Mucosa of stomach (tissue), 1 donor: ENCODE measurements around the gene RNU5B-1.

Experiments used
- H3K27me3 ChIP-seq: one replicate; pipeline ENCODE4 v1.7.0; 2013; ENCODE audit warnings: mild to moderate bottlenecking, low read length; ENCODE audit not compliant: control insufficient read depth, insufficient read depth
- H3K36me3 ChIP-seq: one replicate; pipeline ENCODE4 v1.7.0; 2013; ENCODE audit warnings: low read length; ENCODE audit not compliant: control insufficient read depth, insufficient read depth
- H3K4me1 ChIP-seq: one replicate; pipeline ENCODE4 v1.7.0; 2013; ENCODE audit warnings: mild to moderate bottlenecking, low read length; ENCODE audit not compliant: control insufficient read depth, insufficient read depth
- H3K4me3 ChIP-seq: one replicate; pipeline ENCODE4 v1.7.0; 2013; ENCODE audit warnings: low read length
- H3K9ac ChIP-seq: one replicate; pipeline ENCODE4 v1.7.0; 2013; ENCODE audit warnings: mild to moderate bottlenecking, low read length, moderate library complexity
- H3K9me3 ChIP-seq: one replicate; pipeline ENCODE4 v1.7.0; 2013; ENCODE audit warnings: mild to moderate bottlenecking, low read length, moderate library complexity; ENCODE audit not compliant: control insufficient read depth
- donor health status: Pancreatic carcinoma.

RNU5B-1 gene

DNA sequence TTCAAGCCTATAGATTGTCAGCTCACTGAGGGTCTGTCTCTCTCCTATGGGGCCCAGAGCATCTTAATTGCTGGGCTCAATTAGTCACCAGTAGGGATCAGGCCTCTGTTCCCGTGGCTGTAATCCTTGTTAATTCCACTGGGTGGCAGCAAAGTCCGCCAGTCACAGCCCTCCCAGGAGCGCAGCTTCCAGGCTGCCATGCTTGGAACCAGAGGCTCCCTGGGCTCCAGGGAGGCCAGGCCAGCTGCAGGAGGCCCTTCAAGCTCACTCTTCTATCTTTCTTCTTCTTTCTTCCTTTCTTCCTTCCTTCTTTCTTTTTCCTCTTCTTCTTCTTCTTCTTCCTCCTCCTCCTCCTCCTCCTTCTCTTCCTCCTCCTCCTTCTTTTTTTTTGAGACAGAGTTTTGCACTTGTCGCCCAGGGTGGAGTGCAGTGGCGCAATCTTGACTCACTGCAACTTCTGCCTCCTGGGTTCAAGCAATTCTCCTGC, 14.4 kb downstream of the RNU5B-1 start:
- no peak overlapping the region for H3K9ac ChIP-seq
- H3K4me1 ChIP-seq: no peaks in the 10 kb centered on the region
- peaks cover 3% of the 10 kb centered on the region for H3K27me3 ChIP-seq
- H3K4me3 ChIP-seq: no peak overlapping the region
- no peaks in the 10 kb centered on the region for H3K9me3 ChIP-seq
- H3K36me3 ChIP-seq: no peaks in the 10 kb centered on the region

DNA sequence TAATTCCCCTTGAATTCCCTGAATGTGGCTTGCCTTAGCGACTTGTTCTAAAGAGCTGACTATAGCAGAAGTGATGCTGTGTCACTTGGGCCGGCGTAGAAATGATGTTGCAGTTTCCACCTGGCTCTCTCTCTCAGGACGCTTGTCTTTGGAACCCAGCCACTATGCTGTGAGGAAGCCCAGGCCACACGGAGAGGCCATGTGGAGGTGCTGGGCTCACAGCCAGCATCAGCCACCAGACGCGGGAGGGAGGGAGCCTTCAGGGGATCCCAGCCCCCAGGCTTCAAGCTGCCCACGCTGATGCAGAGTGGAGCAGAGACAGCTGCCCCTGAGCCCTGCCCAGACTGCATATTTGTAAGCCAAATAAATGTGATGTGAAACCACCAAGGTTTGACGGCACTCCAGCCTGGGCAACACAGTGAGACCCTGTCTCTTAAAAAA, 18.6 kb downstream of the RNU5B-1 start:
- no peaks in the 10 kb centered on the region for H3K36me3 ChIP-seq
- no peak overlapping the region for H3K9ac ChIP-seq
- no peak overlapping the region for H3K4me3 ChIP-seq
- H3K27me3 ChIP-seq: peaks cover 7% of the 10 kb centered on the region
- no peaks in the 10 kb centered on the region for H3K9me3 ChIP-seq
- no peaks in the 10 kb centered on the region for H3K4me1 ChIP-seq

DNA sequence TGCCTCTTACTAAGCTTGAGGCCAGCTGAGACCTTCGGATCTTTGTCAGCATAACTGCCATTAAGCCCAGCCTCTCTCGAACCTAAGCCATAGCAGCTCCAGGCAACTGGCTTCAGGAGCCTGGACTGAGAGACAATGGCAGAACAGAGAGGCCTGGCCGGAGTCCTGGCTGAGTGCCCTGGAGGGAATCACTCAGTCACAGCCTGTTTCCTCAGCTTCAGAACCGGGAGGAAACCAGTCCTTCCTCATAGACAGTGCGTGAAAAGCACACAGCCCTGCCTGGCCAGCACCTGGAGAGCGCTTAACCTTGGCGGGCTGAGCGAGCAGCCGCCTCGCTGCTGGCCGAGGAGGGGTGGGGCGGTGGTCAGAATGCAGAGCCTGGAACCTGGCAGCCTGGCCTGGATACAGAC, 21.6 kb downstream of the RNU5B-1 start:
- H3K9me3 ChIP-seq: no peaks in the 10 kb centered on the region
- no peak overlapping the region for H3K9ac ChIP-seq
- no peaks in the 10 kb centered on the region for H3K36me3 ChIP-seq
- H3K4me3 ChIP-seq: no peak overlapping the region
- peaks cover 7% of the 10 kb centered on the region for H3K27me3 ChIP-seq
- H3K4me1 ChIP-seq: no peaks in the 10 kb centered on the region

DNA sequence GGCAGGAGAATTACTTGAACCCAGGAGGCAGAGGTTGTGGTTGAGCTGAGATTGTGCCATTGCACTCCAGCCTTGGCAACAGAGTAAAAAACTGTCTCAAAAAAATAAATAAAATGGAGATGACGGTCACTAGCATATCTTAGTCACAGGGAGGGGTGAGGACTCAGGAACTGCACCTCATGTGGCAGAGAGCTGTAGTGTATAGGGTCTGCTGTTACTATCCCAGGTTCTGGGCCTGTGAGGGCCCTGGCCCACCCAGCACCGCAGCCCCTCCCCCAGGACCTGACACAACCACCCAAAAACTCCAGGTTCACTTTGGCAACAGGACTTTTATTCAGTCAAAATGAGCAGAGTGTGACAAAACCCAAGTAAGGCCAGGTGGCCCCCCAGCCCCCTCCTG, 22.3 kb downstream of the RNU5B-1 start:
- no peaks in the 10 kb centered on the region for H3K9me3 ChIP-seq
- H3K4me1 ChIP-seq: no peaks in the 10 kb centered on the region
- H3K4me3 ChIP-seq: no peak overlapping the region

GRCh38 chr15:65327651-65328393, 23.3 kb downstream of the RNU5B-1 start:
- H3K9me3 ChIP-seq: no peaks in the 10 kb centered on the region

More for the DNA sequence above, 22.3 kb downstream of the RNU5B-1 start:
- Histone ChIP-seq H3K36me3 (no peaks in the 10 kb centered on the region), H3K9ac (no peak overlapping the region), H3K27me3 (peaks cover 7% of the 10 kb centered on the region)

DNA sequence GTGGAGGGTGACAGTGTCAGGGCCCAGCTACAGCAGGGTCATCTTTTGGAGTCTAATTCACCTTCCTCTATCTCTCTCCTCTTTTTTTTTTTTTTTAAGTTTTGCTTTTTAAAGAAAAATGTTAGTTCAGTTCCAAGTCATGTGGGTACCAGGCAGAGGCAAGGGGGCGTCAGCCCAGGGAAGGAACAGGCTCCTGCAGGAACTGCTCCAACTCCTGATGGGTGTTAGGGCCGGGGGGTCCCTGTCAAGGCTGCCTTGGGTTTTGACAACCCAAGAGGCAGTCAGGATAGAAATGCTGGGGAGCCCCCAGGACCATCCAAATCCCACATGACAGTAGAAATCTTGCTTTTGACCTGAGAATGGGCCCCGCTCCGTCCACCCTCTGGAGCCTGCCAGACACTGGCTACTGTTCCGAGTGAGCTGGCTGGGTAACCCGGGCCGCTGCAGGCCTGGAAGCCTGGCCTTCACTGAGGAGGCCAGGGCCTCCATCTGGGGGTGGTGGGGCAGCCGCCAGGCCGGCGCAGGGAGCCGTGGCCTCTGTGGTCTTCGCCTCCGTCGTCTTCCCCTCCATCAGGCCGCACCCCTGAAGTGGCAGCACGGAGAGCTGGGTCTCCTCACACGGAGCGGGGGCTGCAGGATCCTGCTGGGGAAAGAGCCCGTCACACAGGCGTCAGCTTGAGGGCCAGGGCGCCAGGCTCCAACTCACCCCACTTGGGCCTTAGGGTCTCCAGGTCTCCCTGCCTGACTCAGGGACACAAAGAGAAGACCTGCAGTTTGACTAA, 24.2 kb downstream of the RNU5B-1 start:
- H3K27me3 ChIP-seq: peaks cover 3% of the 10 kb centered on the region
- H3K9ac ChIP-seq: no peak overlapping the region
- no peaks in the 10 kb centered on the region for H3K36me3 ChIP-seq
- no peaks in the 10 kb centered on the region for H3K4me1 ChIP-seq
- H3K9me3 ChIP-seq: no peaks in the 10 kb centered on the region
- H3K4me3 ChIP-seq: no peak overlapping the region

More at GRCh38 chr15:65327651-65328393, 23.3 kb downstream of the RNU5B-1 start:
- Histone ChIP-seq H3K9ac (no peak overlapping the region), H3K4me1 (no peaks in the 10 kb centered on the region), H3K27me3 (peaks cover 3% of the 10 kb centered on the region), H3K36me3 (no peaks in the 10 kb centered on the region), H3K4me3 (no peak overlapping the region)

GRCh38 chr15:65329288-65329983, 25.0 kb downstream of the RNU5B-1 start:
- no peak overlapping the region for H3K9ac ChIP-seq
- H3K4me1 ChIP-seq: no peaks in the 10 kb centered on the region
- H3K9me3 ChIP-seq: no peaks in the 10 kb centered on the region

GRCh38 chr15:65329984-65330735, 25.7 kb downstream of the RNU5B-1 start:
- H3K4me3 ChIP-seq: no peak overlapping the region
- H3K9me3 ChIP-seq: no peaks in the 10 kb centered on the region
- no peaks in the 10 kb centered on the region for H3K36me3 ChIP-seq
- H3K4me1 ChIP-seq: no peaks in the 10 kb centered on the region
- no peak overlapping the region for H3K9ac ChIP-seq
- peaks cover 3% of the 10 kb centered on the region for H3K27me3 ChIP-seq

More at GRCh38 chr15:65329288-65329983, 25.0 kb downstream of the RNU5B-1 start:
- H3K4me3 ChIP-seq: no peak overlapping the region
- H3K36me3 ChIP-seq: no peaks in the 10 kb centered on the region
- peaks cover 3% of the 10 kb centered on the region for H3K27me3 ChIP-seq

DNA sequence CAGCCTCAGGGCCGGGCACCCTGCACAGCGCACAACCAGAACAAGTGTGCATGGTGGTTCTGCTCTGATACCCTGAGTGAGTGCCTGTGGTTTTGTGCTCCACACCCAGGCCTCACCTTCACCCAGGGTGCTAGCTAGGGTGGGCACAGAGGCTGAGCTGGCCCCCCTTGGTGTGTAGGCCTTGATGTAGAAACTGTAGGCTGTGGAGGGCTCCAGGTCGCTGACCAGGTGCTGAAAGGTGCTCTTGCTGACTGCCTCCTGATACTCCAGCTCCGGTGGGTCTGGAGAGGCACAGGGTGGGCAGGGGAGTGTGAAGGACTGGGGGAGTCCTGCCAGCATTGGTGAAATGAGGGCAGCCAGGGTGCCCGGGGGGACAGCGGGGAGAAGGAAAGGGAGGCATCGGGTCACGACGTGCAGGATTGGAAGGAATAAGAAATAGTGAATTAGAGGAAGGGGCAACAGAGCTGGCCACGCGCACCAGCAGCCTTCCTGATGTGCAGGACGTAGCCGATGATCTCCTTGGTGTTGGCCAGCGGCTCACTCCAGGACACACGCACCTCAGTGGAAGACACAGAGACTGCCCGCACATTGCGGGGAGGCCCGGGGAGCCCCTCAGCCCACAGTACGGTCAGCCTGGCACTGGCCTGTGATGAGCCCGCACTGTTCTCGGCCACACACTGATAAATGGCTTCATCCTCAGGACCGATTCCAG, 26.6 kb downstream of the RNU5B-1 start:
- Histone ChIP-seq H3K4me3 (no peak overlapping the region), H3K9me3 (no peaks in the 10 kb centered on the region), H3K9ac (no peak overlapping the region), H3K27me3 (peaks cover 3% of the 10 kb centered on the region), H3K36me3 (no peaks in the 10 kb centered on the region), H3K4me1 (no peaks in the 10 kb centered on the region)

- Histone ChIP-seq H3K9ac (no peak overlapping the region), H3K4me3 (no peak overlapping the region), H3K4me1 (no peaks in the 10 kb centered on the region), H3K9me3 (no peaks in the 10 kb centered on the region), H3K36me3 (no peaks in the 10 kb centered on the region), H3K27me3 (peaks cover 3% of the 10 kb centered on the region)
Measured at GRCh38 chr15:65331811-65332210, 27.3 kb downstream of the RNU5B-1 start.
